ENCODE results near the gene OR9A2.

Gene OR9A2

DNA sequence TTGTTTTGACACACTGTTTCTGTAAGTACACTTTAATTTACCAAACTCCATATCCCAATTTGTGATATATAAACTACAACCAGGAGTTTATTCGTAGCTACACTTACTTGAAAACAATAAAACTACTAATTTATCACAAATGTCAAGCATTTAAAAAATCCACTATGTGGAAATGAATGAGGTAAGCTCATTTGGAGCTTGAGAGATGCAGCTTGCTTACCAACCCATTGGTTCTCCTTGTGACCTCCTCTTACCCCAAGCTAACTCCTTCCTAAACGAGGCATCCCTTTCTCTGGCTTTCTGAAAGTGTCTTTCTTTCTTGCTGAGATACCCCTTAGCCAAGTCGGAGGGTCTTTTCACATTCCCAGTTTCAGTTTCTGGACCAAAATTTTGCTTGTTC lies 27.7 kb upstream of the OR9A2 start:
- H3K4me3 ChIP-seq (ENCODE audit: low read depth, low read length): no peak overlapping the region
- no peak for DNase-seq (ENCODE audit: low read depth)
- TF ChIP-seq, protein P1, sequence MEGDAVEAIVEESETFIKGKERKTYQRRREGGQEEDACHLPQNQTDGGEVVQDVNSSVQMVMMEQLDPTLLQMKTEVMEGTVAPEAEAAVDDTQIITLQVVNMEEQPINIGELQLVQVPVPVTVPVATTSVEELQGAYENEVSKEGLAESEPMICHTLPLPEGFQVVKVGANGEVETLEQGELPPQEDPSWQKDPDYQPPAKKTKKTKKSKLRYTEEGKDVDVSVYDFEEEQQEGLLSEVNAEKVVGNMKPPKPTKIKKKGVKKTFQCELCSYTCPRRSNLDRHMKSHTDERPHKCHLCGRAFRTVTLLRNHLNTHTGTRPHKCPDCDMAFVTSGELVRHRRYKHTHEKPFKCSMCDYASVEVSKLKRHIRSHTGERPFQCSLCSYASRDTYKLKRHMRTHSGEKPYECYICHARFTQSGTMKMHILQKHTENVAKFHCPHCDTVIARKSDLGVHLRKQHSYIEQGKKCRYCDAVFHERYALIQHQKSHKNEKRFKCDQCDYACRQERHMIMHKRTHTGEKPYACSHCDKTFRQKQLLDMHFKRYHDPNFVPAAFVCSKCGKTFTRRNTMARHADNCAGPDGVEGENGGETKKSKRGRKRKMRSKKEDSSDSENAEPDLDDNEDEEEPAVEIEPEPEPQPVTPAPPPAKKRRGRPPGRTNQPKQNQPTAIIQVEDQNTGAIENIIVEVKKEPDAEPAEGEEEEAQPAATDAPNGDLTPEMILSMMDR (IDR thresholded peaks at IDR 0.05; ENCODE audit: insufficient read depth, low read depth, low read length, missing control alignments): no peak

DNA sequence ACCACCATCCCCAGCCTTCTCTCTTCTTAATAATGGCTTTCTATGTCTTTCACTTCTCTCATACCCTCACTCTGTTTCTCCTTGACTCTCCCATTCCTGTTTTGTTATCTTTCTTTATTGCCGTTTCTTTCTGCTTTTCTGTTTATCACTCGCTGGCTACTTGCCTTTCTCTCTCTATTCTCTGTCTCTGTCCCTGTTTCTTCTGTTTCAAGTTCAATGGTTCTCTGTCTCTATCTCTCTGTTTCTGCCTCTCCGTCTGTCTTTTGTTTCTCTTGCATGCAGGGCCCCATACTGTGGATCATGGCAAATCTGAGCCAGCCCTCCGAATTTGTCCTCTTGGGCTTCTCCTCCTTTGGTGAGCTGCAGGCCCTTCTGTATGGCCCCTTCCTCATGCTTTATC lies 25.1 kb upstream of the OR9A2 start, which contains the start of gene OR6V1:
Gene OR6V1 (plus strand): TSS at position 301 of the 400 bp plus-strand sequence. CDS start 0 bp downstream, at position 301.
- TF ChIP-seq, protein P1 (IDR thresholded peaks at IDR 0.05; ENCODE audit: insufficient read depth, low read depth, low read length, missing control alignments): no peak
- DNase-seq (ENCODE audit: low read depth): no peak

DNA sequence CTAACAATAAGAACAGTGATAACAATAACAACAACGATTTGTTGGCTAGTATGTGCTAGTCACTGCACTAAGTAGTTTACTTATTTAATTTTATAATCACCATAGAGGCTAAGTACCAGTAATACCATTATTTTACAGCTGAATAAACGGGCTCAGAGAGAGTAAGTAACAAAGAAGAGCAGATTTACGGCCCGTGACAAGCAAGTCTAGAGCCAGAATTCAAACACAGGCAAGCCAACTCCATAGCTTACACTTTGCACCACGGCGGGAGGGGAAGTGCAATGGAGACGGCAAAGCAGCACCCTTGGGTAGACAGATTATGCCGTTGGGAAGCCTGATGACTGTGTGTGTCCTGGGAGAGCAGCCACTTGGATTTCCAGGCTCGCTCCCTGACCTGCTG lies 24.0 kb upstream of the OR9A2 start:
- TF ChIP-seq, protein P1 (IDR thresholded peaks at IDR 0.05; ENCODE audit: insufficient read depth, low read depth, low read length, missing control alignments): no peak
- H3K4me3 ChIP-seq (ENCODE audit: low read depth, low read length): no peak overlapping the region
- no peak for DNase-seq (ENCODE audit: low read depth)

More for the DNA sequence above, 25.1 kb upstream of the OR9A2 start, which contains the start of gene OR6V1:
- H3K4me3 ChIP-seq (ENCODE audit: low read depth, low read length): no peak within 1 kb of the TSS

DNA sequence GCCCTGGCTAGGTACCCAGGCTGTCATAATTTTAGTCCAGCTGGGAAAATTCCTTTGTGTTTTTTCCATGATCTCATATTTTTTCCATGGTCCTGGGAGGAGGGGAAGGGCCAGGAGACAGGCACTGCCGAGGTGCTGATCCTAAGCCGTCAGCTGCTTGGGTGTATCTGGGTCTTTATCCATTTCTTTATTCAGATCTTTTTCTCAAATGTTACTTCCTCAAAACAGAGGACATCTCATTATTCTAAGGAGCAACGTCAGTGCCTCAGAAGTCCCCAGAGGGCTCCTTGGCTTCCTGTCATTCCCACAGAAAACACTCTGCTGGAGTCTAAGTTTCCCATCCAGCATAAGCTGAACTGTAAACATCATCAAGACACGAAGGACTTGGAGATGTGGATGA lies 22.4 kb upstream of the OR9A2 start:
- DNase-seq (ENCODE audit: low read depth): no peak
- TF ChIP-seq, protein P1 (IDR thresholded peaks at IDR 0.05; ENCODE audit: insufficient read depth, low read depth, low read length, missing control alignments): no peak
- H3K4me3 ChIP-seq (ENCODE audit: low read depth, low read length): no peak overlapping the region

DNA sequence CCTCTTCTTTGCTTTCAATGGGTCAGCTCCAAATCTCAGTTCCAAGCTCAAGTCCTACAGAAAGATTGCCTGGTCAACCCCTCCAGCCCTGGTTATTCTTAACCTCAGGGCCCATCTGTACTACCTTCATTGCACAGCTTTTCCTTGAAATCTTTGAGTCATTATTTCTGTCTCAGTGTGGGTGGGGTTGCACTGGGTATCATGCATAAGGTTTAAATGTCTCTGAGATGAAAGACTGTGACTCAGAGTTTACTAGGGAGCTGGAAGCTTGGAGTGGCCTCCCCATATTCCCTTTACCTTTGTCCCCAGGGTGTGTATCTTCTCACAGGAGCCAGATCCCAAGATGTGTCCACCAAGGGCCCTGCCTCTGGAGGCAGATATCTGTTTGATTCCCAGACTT lies 21.9 kb upstream of the OR9A2 start:
- H3K4me3 ChIP-seq (ENCODE audit: low read depth, low read length): no peak overlapping the region
- DNase-seq (ENCODE audit: low read depth): no peak
- TF ChIP-seq, protein P1 (IDR thresholded peaks at IDR 0.05; ENCODE audit: insufficient read depth, low read depth, low read length, missing control alignments): no peak

DNA sequence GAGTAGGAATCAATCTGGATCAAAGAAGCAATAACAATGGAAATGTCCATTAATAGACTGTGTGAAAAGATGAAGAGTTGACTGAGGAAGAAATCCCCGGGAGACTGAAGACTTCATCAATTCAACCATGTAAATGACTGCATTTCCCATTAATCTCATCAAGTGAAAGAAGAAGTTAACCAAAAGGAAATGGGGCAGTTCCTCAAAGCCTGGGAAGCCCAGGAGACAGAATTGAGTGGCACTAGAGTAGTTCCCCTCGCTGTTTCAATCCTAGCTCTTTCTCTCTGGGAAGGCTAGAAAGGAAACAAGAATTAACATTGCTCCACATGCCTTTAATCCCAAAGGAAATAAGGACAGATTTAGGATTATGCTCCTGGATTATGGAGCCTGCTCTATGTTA lies 20.4 kb upstream of the OR9A2 start:
- TF ChIP-seq, protein P1 (IDR thresholded peaks at IDR 0.05; ENCODE audit: insufficient read depth, low read depth, low read length, missing control alignments): no peak
- DNase-seq (ENCODE audit: low read depth): no peak
- no peak overlapping the region for H3K4me3 ChIP-seq (ENCODE audit: low read depth, low read length)

DNA sequence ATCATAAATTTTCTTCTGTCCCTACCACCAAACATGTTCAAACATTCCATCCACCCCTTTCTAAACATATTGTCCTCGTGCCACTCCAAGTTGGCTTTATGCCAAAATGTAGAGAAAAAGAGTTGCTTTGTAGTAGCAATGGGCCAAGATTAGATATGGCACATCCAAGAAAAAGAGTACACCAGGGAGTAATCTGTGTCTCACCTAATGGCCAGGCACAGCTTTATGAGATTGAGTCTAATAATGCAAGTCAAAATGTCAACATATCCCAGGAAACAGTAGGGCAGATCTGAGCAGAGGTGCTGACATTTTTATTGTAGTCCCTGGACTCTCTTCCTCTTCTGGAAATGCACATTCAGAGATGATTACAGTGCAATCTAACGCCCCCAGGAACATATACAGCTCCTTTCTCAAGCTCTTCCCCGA lies 19.5 kb upstream of the OR9A2 start:
- TF ChIP-seq, protein P1 (IDR thresholded peaks at IDR 0.05; ENCODE audit: insufficient read depth, low read depth, low read length, missing control alignments): no peak
- no peak overlapping the region for H3K4me3 ChIP-seq (ENCODE audit: low read depth, low read length)
- DNase-seq (ENCODE audit: low read depth): no peak
